GM19328 (cell line): ENCODE measurements around the gene PHYKPL.
"Not testable (repeated sequence)": the region's sequence is repeated elsewhere in the genome, so short reads cannot be mapped to it uniquely, and the experiment has no call there.

Experiments
- ATAC-seq: cut with Tn5 transposase; IDR thresholded peaks from one replicate; pipeline ENCODE4 v1.9.1; 2021; ENCODE audit warnings: mild to moderate bottlenecking, moderate library complexity; ENCODE audit not compliant: unreplicated experiment

PHYKPL gene

GRCh38 chr5:178240341-178240741 lies 7.7 kb upstream of the PHYKPL start:
- ATAC-seq = no peak

DNA sequence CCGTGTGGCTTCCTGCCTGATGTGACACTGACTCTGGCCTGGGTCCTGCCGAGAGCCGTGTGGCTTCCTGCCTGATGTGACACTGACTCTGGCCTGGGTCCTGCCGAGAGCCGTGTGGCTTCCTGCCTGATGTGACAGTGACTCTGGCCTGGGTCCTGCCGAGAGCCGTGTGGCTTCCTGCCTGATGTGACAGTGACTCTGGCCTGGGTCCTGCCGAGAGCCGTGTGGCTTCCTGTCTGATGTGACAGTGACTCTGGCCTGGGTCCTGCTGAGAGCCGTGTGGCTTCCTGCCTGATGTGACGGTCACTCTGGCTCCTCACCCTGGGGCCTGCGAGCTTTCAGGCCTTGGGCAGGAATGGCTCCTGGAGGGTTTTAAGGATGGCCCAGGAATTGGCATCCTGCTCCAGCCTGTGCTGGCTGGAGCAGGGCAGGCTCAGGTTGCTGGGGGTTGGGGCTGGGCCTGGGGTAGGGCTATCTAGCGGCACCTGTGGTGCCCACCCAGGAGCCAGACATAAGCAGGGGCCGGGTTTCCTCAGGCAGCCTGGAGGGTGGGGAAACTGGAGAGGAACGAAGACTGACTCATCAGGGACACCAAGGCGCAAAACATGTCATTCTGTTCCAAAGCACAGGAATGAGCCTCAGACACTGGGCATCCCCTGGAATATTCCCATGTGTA lies 7.2 kb upstream of the PHYKPL start:
- ATAC-seq = not testable (repeated sequence)

- ATAC-seq = no peak
Observed at GRCh38 chr5:178238711-178239592, 6.3 kb upstream of the PHYKPL start.

DNA sequence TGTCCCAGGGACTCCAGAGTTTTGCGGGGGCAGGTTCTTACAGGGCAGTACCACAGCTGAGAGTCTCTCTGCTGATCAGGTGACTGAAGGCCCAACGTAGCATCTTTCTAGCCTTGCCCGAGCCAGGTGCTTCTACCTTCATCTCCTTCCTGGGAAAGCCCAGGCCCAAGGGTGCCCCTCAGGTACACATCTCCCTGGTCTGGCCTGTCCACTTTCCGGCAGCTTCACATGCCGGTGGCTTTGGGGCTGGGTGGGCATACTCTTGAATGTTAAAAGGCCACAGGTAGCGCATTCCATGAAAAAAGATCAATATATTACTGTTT lies 5.7 kb upstream of the PHYKPL start:
- ATAC-seq = no peak

GRCh38 chr5:178237431-178238312 lies 5.1 kb upstream of the PHYKPL start:
- ATAC-seq = no peak

DNA sequence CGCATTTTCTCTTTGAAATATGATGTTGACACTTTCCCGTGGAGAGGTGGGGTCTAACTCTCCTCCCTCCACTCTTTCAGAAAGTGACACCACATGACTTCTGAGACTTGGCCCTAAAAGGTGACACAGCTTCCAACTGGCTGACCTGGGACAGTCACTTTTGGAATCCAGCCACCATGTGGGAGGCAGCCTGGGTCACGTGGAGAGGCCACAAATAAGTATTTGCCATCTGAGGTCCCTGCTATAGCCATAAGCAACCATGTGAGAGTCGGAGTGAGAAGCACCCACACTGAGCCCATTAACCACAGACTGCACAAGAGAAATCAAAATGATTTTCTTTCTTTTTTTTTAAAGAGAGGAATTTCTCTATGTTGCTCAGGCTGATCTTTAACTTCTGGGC lies 4.1 kb upstream of the PHYKPL start:
- no peak for ATAC-seq

DNA sequence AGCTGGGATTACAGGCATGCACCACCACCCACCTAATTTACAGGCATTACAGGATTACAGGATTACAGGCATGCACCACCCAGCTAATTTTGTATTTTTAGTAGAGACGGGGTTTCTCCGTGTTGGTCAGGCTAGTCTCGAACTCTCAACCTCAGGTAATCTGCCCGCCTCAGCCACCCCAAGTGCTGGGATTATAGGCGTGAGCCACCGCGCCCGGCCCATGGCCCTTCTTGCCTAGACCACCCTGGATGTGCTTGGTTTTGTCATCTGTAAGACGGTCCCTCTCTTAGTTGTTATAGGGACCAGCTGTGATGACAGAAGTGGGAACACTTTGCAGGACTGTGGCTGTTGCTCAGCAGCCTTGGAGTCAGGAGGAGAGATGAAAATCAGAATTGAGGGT lies 3.5 kb upstream of the PHYKPL start:
- ATAC-seq = no peak

- no peak for ATAC-seq
Observed at GRCh38 chr5:178235588-178235974, 3.0 kb upstream of the PHYKPL start.

DNA sequence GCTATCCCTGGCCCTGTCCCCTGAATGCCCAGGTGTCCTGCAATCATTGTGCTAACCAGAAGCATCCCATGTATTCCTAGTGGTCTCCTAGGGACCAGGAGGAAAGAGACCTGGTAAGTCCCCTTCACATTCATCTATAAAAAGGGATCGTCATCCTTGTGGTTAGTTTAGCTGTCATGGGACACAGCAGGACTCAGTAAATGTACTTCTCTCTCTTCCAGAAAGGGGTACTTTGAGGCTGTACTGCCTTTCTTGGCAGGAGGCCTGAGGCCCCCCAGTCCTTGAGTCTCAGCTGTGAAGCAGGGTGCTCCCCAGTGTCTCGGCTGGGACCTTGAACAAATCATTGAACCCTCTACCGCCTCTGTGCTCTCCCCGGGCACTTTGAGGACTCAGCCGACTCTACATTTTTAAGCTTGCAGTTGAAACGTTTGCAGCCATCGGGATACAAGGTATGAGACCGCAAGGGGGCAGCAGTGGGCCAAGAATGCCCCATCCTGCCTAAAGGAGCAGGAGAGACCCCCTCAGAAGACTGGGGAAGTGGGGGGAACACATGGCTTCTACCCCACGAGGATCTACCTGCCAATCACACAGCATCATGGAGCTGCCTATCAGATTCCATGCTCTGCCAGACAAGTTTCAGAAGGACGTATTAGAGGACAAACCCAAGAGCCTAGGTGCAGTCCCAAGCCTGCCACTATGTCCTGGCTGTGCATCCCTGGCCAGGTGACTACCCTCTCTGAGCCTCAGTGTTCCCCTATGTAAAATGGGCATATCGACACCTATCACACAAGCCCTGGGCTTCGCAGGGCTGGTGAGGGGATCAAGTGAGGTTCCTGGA lies 2.4 kb upstream of the PHYKPL start:
- ATAC-seq = no peak

- ATAC-seq = no peak
Observed at GRCh38 chr5:178234121-178234749, 1.6 kb upstream of the PHYKPL start.

- ATAC-seq = no peak
Observed at GRCh38 chr5:178232920-178233429, 373 bp upstream of the PHYKPL start.

GRCh38 chr5:178231539-178232123 lies 971 bp downstream of the PHYKPL start:
- ATAC-seq = no peak

- no peak for ATAC-seq
Observed at GRCh38 chr5:178230879-178231538, 1.6 kb downstream of the PHYKPL start.

DNA sequence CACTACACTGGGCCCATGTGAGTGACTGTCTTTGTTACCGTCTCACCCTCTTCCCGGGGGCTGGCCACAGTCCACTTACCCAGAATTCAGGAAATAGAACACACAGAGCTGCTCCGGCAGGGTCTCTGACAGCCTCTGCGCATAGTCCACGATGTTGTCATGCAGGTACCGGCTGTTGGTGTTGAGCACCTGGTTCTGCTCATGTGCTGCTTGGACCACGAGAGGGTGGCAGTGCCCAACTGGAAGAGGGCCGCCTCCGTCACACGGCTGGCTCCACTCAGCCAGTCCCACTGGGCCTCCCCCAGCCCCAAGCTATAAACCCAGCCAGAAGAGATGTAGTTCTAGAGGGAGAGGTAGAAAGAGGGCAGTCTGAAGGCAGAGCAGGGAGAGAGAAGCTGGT lies 2.7 kb downstream of the PHYKPL start:
- no peak for ATAC-seq

DNA sequence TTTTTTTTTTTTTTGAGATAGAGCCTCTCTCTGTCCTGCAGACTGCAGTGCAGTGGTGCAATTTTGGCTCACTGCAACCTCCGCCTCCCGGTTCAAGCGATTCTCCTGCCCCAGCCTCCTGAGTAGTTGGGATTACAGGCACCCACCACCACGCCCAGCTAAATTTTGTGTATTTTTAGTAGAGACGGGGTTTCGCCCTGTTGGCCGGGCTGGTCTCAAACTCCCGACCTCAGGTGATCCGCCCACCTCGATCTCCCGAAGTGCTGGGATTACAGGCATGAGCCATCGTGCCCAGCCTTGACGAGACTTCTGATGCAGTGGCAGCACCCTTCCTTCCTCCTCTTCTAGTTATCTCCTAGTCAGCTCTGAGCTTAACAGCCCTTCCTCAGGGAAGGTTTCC lies 3.5 kb downstream of the PHYKPL start:
- not testable (repeated sequence) for ATAC-seq

GRCh38 chr5:178228609-178229008 lies 4.0 kb downstream of the PHYKPL start:
- ATAC-seq = no peak

GRCh38 chr5:178227929-178228328 lies 4.7 kb downstream of the PHYKPL start:
- ATAC-seq = no peak

DNA sequence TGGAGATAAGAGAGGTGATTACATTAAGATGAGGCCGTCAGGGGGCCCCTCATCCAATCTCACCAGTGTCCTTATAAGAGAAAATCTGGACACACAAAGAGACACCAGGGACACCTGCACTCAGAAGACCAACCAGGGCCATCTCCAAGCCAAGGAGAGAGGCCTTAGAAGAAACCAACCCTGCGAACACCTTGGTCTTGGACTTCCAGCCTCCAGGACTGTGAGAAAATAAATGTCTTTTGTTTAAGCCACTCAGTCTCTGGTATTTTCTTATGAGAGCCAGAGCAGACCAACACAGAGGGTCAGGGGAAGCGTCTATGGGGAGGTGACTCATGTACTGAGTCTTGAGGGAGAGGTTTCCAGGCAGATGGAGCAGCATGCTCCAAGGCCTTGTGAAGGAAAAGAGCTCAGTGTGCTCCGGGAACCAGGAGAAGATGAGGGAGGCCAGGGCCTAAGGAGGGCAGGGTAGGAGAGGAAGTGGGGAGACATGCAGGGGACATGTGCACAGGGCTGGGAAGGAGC lies 5.4 kb downstream of the PHYKPL start:
- no peak for ATAC-seq

- ATAC-seq = no peak
Observed at GRCh38 chr5:178225174-178225573, 7.4 kb downstream of the PHYKPL start.
